BJ (cell line): ENCODE measurements around the gene C1QTNF5. TPM values are rescaled to one million over a fixed set of nuclear protein-coding genes. Genes with fewer than 3 reads are reported as not detected.

Experiments
- CTCF ChIA-PET: fragments of 350-600 bp; formaldehyde crosslinking; extraction: SDS; loops from one replicate; lab custom pipeline; 2021; ENCODE audit warnings: antibody characterized with exemption, inconsistent platforms; lab: Yijun Ruan, JAX
- POLR2A ChIA-PET: fragments of 300-600 bp; sonication (Branson Sonifier 250); formaldehyde crosslinking; extraction: SDS; loops from one replicate; lab custom pipeline; 2021; ENCODE audit warnings: antibody characterized with exemption; lab: Charles Lee
- DNase-seq: peaks from one replicate; pipeline ENCODE4 v3.0.0-alpha.2; 2011; ENCODE audit warnings: low read depth
- H3K27me3 ChIP-seq: 2 replicates; pipeline ENCODE4 v1.6.0; 2011; ENCODE audit warnings: low read length; ENCODE audit not compliant: control insufficient read depth, insufficient read depth
- H3K36me3 ChIP-seq: 2 replicates; pipeline ENCODE4 v1.5.1; 2011; ENCODE audit warnings: low read length; ENCODE audit not compliant: control insufficient read depth, insufficient read depth
- H3K4me3 ChIP-seq: 2 replicates; pipeline ENCODE4 v1.5.1; 2011; ENCODE audit warnings: low read depth, mild to moderate bottlenecking, control low read depth, low read length
- polyA plus RNA-seq: library from polyadenylated mRNA; depleted of rRNA; stranded (reverse); fragments of >200 nt; gene quantifications from 2 replicates; pipeline ENCODE4 v1.2.3, GENCODE V29; 2011
- TF ChIP-seq, protein P1 (sequence below): IDR thresholded peaks from 2 replicates; pipeline ENCODE4 v1.5.1; 2011; ENCODE audit warnings: low read depth, mild to moderate bottlenecking, control low read depth, inconsistent platforms, low read length, moderate library complexity; ENCODE audit not compliant: insufficient read depth

The C1QTNF5 gene
- polyA plus RNA-seq, 1 experiment, result 19.4 TPM

DNA sequence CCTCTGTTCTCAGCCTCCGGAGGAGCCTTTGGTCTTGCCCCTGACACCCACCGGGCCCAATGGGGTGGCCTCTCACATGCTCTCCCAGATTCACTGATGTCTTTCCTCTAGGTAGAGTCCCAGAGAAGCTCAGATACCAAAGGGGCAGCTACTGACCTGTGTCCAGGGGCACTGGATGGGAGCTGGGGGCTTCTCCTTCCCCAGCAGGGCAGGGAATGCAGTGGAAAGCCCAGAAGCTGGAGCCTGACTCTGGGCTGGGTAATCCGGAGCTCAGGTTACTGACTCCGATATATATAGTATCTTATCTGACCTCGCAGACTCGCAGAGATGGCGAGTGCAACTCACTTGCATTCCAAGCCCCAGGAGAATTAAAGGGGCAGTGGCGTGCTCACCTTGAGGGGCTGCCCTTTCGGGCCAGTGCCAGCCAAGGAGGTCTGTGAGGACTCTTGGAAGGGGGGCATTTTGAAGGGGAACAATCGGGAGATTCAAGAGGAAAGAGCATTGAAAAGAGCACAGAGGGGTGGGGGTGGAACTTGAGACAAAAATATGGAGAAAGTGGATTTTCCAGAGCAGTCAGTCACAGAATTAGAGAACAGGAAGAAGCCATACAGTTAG lies 38.3 kb upstream of the C1QTNF5 start:
- CTCF ChIA-PET, result interaction anchor here (0.8 to 21.4 kb wide), 9 partner anchors 12 to 234 kb away, joined by 3 to 349 read pairs (median 3); partner anchors contain the start of gene CBL
- no peak for DNase-seq
- Histone ChIP-seq H3K4me3 (no peak overlapping the region), H3K27me3 (no peaks in the 10 kb centered on the region; the same call in 1 of the 2 replicates), H3K36me3 (no peaks in the 10 kb centered on the region)
- POLR2A ChIA-PET, result no interaction called here
- TF ChIP-seq, protein P1, sequence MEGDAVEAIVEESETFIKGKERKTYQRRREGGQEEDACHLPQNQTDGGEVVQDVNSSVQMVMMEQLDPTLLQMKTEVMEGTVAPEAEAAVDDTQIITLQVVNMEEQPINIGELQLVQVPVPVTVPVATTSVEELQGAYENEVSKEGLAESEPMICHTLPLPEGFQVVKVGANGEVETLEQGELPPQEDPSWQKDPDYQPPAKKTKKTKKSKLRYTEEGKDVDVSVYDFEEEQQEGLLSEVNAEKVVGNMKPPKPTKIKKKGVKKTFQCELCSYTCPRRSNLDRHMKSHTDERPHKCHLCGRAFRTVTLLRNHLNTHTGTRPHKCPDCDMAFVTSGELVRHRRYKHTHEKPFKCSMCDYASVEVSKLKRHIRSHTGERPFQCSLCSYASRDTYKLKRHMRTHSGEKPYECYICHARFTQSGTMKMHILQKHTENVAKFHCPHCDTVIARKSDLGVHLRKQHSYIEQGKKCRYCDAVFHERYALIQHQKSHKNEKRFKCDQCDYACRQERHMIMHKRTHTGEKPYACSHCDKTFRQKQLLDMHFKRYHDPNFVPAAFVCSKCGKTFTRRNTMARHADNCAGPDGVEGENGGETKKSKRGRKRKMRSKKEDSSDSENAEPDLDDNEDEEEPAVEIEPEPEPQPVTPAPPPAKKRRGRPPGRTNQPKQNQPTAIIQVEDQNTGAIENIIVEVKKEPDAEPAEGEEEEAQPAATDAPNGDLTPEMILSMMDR, result no peak

DNA sequence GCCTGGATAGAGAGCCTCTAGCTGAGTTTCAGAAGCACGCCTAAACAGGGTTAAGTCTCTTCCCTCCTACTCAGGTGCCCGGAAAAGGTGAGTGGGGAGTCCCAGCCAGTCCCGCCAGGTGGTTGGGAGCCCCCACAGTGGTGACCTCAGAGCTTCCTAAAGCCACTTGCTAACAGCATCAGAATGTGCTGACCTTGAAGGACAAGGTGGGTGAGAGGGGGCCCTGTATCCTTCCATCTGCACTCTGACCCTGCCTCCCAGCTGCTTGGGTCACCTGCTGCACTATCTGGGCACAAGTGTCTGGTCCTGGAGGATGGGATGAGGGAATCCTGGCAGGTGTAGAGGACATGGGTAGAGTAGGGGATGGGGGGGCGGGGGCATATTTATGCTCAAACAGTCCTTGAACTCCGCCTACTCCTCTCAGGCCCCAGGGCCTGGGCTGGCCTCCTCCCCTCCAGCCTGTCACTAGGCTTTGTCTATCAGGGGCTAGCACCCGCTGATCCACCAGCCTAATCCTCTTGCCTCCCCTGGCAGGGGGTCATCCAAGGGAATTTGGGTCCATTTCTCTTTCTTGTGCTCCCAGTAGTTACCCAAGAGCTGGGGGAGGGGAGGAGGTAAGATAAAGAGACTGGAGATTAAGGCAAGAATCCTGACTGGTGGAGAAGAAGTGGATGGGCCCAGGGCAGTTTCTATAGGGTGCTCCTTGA lies 37.4 kb upstream of the C1QTNF5 start:
- Histone ChIP-seq H3K36me3 (no peaks in the 10 kb centered on the region), H3K4me3 (no peak overlapping the region), H3K27me3 (no peaks in the 10 kb centered on the region)
- TF ChIP-seq, protein P1, result no peak
- ChIA-PET POLR2A (no interaction called here), CTCF (interaction anchor here (0.8 to 21.4 kb wide), 8 partner anchors 11 to 172 kb away, joined by 3 to 349 read pairs (median 5); partner anchors contain the start of gene CBL)
- no peak for DNase-seq

DNA sequence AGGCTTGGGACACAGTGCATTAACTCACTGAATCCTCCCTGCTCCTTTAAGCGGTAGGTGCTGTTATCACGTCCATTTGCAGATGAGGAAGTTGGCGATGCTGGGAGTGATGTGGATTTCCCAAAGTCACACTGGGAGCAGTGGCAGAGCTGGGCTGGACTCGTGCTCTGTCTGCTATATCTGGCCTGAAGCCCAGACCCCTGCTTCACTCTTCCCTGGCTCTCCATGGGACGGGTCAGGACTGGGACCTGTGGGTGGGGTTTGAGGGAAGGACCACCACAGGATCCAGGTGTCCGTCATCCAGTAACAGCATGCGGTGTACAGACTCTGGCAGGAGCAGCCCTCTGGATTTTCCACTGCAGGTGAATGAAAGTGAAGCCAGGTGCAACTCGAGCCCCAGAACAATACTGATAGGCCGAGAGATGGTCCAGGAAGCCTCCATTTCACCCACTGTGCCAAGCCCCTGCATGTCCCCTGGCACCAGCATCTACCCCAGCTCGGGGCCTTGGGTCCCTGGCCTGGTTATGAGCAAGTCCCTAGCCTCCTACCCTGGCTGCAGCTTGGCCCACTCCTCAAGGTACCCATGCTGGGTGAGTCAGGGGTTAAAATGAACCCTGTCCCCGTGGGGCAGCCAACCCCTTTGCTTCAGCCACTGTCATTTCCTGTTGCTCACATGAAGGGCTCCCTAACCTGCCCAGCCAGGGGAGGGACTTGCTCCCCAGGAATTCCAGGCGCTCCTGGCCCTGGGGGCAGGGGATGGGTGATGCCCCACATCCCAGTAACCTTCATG lies 36.6 kb upstream of the C1QTNF5 start:
- H3K4me3 ChIP-seq, result no peak overlapping the region
- H3K36me3 ChIP-seq, result no peaks in the 10 kb centered on the region
- POLR2A ChIA-PET, result no interaction called here
- TF ChIP-seq, protein P1, result no peak
- no peak for DNase-seq
- CTCF ChIA-PET, result interaction anchor here (1.0 to 21.4 kb wide), 8 partner anchors 12 to 103 kb away, joined by 4 to 349 read pairs (median 45); partner anchors contain the start of genes C1QTNF5 and THY1
- H3K27me3 ChIP-seq, result no peaks in the 10 kb centered on the region

DNA sequence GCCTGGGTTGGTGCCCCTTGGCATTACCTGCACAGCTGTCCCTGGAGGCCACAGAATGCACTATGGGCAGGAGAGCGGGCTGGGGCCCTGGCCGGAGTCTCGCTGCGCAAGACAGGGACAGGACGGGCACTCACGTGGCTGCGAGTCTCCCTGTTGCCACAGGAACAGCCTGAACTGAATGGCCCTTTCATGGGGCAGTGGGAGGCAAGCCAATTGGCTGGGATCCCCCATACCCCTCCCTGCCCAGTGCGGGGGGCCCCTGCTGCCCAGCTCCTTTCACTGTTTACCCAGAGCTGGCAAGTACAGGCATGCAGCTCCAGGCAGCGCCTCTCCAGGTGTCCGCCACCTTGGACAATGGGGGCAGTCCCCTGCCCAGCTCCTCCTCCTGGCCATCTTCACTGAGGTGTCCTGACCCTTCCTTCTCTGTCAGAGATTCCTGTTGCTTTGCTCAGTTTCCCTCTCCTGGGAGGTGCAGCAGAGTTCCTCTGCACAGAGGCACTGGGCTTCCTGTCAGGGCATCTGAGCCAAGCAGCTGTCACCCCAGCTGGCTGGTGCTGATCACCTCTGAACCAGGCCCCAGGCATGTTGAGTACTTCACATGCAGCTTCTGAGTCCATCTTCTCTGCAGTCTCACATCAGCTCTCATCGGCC lies 35.6 kb upstream of the C1QTNF5 start:
- CTCF ChIA-PET, result interaction anchor here (0.6 to 21.4 kb wide), 15 partner anchors 7 to 104 kb away, joined by 3 to 349 read pairs (median 7); partner anchors contain the start of genes C1QTNF5 and THY1
- TF ChIP-seq, protein P1, result no peak
- H3K4me3 ChIP-seq, result no peak overlapping the region
- H3K27me3 ChIP-seq, result no peaks in the 10 kb centered on the region
- POLR2A ChIA-PET, result no interaction called here
- no peak for DNase-seq
- H3K36me3 ChIP-seq, result no peaks in the 10 kb centered on the region
